Ovary (tissue), 9 donors: ENCODE data around the gene QPRT. TPM values are rescaled to one million over a fixed set of nuclear protein-coding genes. Genes with fewer than 3 reads are reported as not detected.
"Not testable (repeated sequence)": the region's sequence is repeated elsewhere in the genome, so short reads cannot be mapped to it uniquely, and the experiment has no call there.

ENCODE experiments used
- DNase-seq, 5 donors: peaks; one replicate each; pipeline ENCODE4 v3.0.0-alpha.2; 2019 to 2020
- H3K27ac ChIP-seq, 2 donors: fragments of 200-600 bp; one replicate each; pipeline versions ENCODE4 v1.5.1 to v1.8.0; 2019 to 2022
- H3K27me3 ChIP-seq: fragments of 200-600 bp; one replicate; pipeline ENCODE4 v1.8.0; 2022
- H3K36me3 ChIP-seq: fragments of 200-600 bp; sonication (generic); one replicate; pipeline ENCODE4 v1.5.1; 2019
- H3K4me1 ChIP-seq: one replicate; pipeline ENCODE4 v1.8.1; 2013; ENCODE audit warnings: mild to moderate bottlenecking, moderate library complexity; ENCODE audit not compliant: insufficient read depth
- H3K4me3 ChIP-seq: fragments of 200-600 bp; sonication (generic); one replicate; pipeline ENCODE4 v1.5.1; 2017
- H3K9me3 ChIP-seq, 2 donors: fragments of 200-600 bp in 1 of 2; sonication (generic) in 1 of 2; one replicate each; pipeline versions ENCODE4 v1.5.1 to v1.8.1; 2013 to 2019; ENCODE audit warnings: mild to moderate bottlenecking in 1 of 2, moderate library complexity in 1 of 2
- CTCF ChIP-seq, 3 donors: fragments of 450-650 bp in 2 of 3; fragments of 200-600 bp in 1 of 3; IDR thresholded peaks; one replicate each; pipeline versions ENCODE4 v1.5.1 to v1.8.0; 2016 to 2022; ENCODE audit warnings: antibody characterized with exemption in 3 of 3, mild to moderate bottlenecking in 1 of 3
- EP300 ChIP-seq: sonication (generic); formaldehyde crosslinking; IDR thresholded peaks from one replicate; pipeline ENCODE4 v1.6.1; 2017; ENCODE audit warnings: antibody characterized with exemption
- POLR2A ChIP-seq: fragments of 450-650 bp; IDR thresholded peaks from one replicate; pipeline ENCODE4 v1.6.1; 2017; ENCODE audit warnings: antibody characterized with exemption, mild to moderate bottlenecking, moderate library complexity
- WGBS, 3 donors: extraction: QIAGEN DNeasy Blood & Tissue Kit in 1 of 3; methylation state at CpG; one replicate each; pipeline versions ENCODE4 v1.1.5 to v1.1.7; 2013 to 2017; 5-methylcytosine and 5-hydroxymethylcytosine counted together
- intact Hi-C, 4 donors: fragments of 100-400 bp; cut with DNase I; formaldehyde crosslinking; loops; one replicate each; pipeline versions ENCODE4 v1.11.0 to v1.15.1; 2022 to 2023
- polyA plus RNA-seq, 2 donors: library from polyadenylated mRNA; stranded (reverse); fragments of 200-250 nt in 1 of 2; fragments of 350-450 nt in 1 of 2; fragmentation: Illumina TruSeq in 1 of 2; extraction: RNeasy Lipid Tissue Mini Kit (QIAGEN cat#74804) in 1 of 2; gene quantifications; one replicate each; pipeline ENCODE4 v1.2.3, GENCODE V29; 2013 to 2014
- total RNA-seq, 7 donors: library from RNA; depleted of rRNA in 2 of 7; stranded (reverse); fragments of >200 nt in 2 of 7; fragmentation: NEBNext Ultra II Directional in 3 of 7; extraction: Animal tissue kit (Norgen Biotek cat#: 25700) in 3 of 7; gene quantifications; one replicate each; pipeline versions ENCODE4 v1.1.0 to v1.2.4, GENCODE V29; 2016 to 2023
- donor health status: DM: no; HTN: no; CAD: no; lungs with moderate emphysema.
- donor health status: DM: no; HTN: no; CAD: no.
- donor health status: Bipolar disorder and iron deficiency.
- donor health status: DM: yes; HTN: yes; CAD: no.
- donor health status: DM: no; HTN: no; CAD: no.
- donor health status: DM: yes; HTN: yes; CAD: no.

Gene QPRT
- total and polyA plus RNA-seq, 9 donors, result 21.4 to 67.9 (median 43.1) TPM

GRCh38 chr16:29665294-29666077 is 13.5 kb upstream of the QPRT start:
- no peak for TF ChIP-seq EP300
- TF ChIP-seq POLR2A, result no peak
- no peak for TF ChIP-seq CTCF (IDR thresholded peaks at IDR 0.05)
- no peak for DNase-seq
- Histone ChIP-seq H3K36me3 (no peaks in the 10 kb centered on the region), H3K4me1 (peaks cover 5% of the 10 kb centered on the region), H3K9me3 (no peaks in the 10 kb centered on the region), H3K27me3 (no peaks in the 10 kb centered on the region), H3K4me3 (no peak overlapping the region), H3K27ac (no peak overlapping the region)
- intact Hi-C loops, result loop anchor here in 1 of 4 donors (10.0 kb wide), 1 partner anchor 109 kb away; the partner anchor contains the start of gene ZG16
- WGBS, 3 donors, result 71 to 78% (median 72%) methylated on average over 15 of the region's 15 CpGs

GRCh38 chr16:29667322-29667610 is 11.7 kb upstream of the QPRT start:
- H3K36me3 ChIP-seq, DNase-seq, H3K27me3 ChIP-seq, H3K4me3 ChIP-seq, H3K9me3 ChIP-seq, H3K27ac ChIP-seq, H3K4me1 ChIP-seq: not testable (repeated sequence)
- 86 to 93% (median 90%) methylated on average over 6 of the region's 6 CpGs for WGBS, 3 donors
- intact Hi-C loops, result loop anchor here in 1 of 4 donors (10.0 kb wide), 1 partner anchor 108 kb away; the partner anchor contains the start of gene ZG16

- H3K4me3 ChIP-seq, result no peak overlapping the region
- no peaks in the 10 kb centered on the region for H3K27me3 ChIP-seq
- intact Hi-C loops, result loop anchor here in 1 of 4 donors (10.0 kb wide), 1 partner anchor 107 kb away; the partner anchor contains the start of gene ZG16
- DNase-seq, result no peak
- no peak for TF ChIP-seq CTCF (IDR thresholded peaks at IDR 0.05)
- no peak for TF ChIP-seq EP300
- TF ChIP-seq POLR2A, result no peak
- H3K36me3 ChIP-seq, result no peaks in the 10 kb centered on the region
- no peak overlapping the region for H3K27ac ChIP-seq
- H3K9me3 ChIP-seq, result no peaks in the 10 kb centered on the region
- H3K4me1 ChIP-seq, result peaks cover 5% of the 10 kb centered on the region
- WGBS, 3 donors, result 95 to 96% (median 96%) methylated on average over 12 of the region's 12 CpGs
Measured at GRCh38 chr16:29667755-29668154, 11.2 kb upstream of the QPRT start.

- Histone ChIP-seq H3K4me3 (no peak overlapping the region), H3K27me3 (no peaks in the 10 kb centered on the region), H3K36me3 (no peaks in the 10 kb centered on the region), H3K4me1 (peaks cover 5% of the 10 kb centered on the region), H3K27ac (no peak overlapping the region), H3K9me3 (no peaks in the 10 kb centered on the region)
- no peak for DNase-seq
- no peak for TF ChIP-seq POLR2A
- no peak for TF ChIP-seq EP300
- TF ChIP-seq CTCF (IDR thresholded peaks at IDR 0.05), result no peak
- WGBS, 3 donors, result 91 to 96% (median 92%) methylated on average over 3 of the region's 3 CpGs
- intact Hi-C loops, result loop anchor here in 1 of 4 donors (10.0 kb wide), 1 partner anchor 107 kb away; the partner anchor contains the start of gene ZG16
Measured at GRCh38 chr16:29668267-29668666, 10.7 kb upstream of the QPRT start.

GRCh38 chr16:29673501-29673900 is 5.5 kb upstream of the QPRT start:
- WGBS, 3 donors, result 80 to 89% (median 80%) methylated on average over 6 of the region's 6 CpGs
- H3K4me1 ChIP-seq, result peaks cover 2% of the 10 kb centered on the region
- H3K9me3 ChIP-seq, result no peaks in the 10 kb centered on the region
- TF ChIP-seq CTCF (IDR thresholded peaks at IDR 0.05) (no peak), POLR2A (no peak), EP300 (no peak)
- no peaks in the 10 kb centered on the region for H3K36me3 ChIP-seq
- DNase-seq, result no peak
- no peaks in the 10 kb centered on the region for H3K27me3 ChIP-seq
- H3K27ac ChIP-seq, result peak overlapping the region in 1 of 2 donors; percentile 8
- intact Hi-C loops, result loop anchor here in 1 of 4 donors (10.0 kb wide), 1 partner anchor 89 kb away; no protein-coding TSS in a partner anchor
- no peak overlapping the region for H3K4me3 ChIP-seq
